ENCODE data around the gene CDKN2C.

The CDKN2C gene

DNA sequence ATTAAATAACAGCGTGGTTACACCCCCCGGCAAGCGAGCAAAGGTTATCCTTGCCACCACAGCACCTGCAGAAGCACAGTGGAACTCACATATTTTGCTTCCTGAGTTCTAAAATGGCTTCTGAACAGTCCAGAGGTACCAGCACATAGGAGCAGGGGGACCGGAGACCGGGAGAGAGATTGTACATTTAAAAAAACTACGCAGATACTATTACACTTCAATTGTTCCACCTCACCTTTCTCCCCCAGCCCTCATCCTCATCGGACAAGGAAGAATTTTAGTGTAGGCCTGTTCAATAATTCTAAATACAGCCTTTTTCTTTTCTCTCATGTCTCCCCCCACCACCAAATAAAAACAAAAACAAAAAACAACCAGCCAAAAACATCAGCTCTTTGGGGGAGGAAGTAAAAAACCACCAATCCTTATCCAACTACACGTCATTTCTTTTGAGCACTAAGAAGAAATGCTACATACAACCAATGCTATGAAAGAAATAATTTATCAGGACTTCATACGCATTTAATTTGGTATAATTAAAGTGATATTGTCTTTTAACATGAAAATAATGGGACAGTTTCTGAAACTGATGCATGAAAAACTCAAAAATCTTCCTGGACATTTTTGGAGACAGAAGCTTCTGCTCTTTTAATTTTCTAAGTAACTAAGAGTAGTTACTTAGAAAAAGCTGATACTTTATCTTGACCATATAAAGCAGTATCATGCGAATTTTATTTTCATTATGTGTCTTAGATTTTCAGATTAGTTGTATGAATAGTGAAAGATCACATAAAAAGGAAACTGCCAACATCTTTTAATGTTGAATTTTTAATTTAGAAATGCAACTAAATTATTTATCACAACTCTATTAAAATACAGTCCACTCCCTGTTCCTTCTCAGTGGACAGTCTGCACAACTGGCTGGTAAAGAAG is 9.1 kb downstream of the CDKN2C start:
- peak overlapping the region; percentile 72 for H3K4me3 ChIP-seq (ENCODE audit: control insufficient read depth, low read depth, low read length)
- TF ChIP-seq, protein P1, sequence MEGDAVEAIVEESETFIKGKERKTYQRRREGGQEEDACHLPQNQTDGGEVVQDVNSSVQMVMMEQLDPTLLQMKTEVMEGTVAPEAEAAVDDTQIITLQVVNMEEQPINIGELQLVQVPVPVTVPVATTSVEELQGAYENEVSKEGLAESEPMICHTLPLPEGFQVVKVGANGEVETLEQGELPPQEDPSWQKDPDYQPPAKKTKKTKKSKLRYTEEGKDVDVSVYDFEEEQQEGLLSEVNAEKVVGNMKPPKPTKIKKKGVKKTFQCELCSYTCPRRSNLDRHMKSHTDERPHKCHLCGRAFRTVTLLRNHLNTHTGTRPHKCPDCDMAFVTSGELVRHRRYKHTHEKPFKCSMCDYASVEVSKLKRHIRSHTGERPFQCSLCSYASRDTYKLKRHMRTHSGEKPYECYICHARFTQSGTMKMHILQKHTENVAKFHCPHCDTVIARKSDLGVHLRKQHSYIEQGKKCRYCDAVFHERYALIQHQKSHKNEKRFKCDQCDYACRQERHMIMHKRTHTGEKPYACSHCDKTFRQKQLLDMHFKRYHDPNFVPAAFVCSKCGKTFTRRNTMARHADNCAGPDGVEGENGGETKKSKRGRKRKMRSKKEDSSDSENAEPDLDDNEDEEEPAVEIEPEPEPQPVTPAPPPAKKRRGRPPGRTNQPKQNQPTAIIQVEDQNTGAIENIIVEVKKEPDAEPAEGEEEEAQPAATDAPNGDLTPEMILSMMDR (IDR thresholded peaks at IDR 0.05; ENCODE audit: control insufficient read depth, insufficient read depth, low read depth, low read length, missing control alignments): no peak
- DNase-seq (ENCODE audit: low read depth): no peak

DNA sequence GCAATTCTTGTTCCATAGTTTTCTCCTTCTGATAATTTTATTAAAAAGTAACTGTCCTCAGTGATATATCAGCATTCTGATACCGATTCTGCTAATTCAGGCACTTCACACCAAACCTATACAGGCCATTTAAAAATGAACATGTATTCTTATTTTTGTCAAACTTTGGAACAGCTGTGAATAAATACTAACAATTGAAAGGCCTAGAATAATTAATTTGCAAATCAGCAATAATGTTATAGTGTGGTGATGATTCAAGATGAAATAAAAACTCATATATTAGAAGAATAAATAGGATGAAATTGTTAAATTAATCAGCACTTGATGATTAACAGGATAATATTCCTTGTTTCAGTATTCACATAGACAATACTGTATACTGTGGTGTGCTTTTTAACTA is 9.9 kb downstream of the CDKN2C start:
- no peak overlapping the region for H3K4me3 ChIP-seq (ENCODE audit: control insufficient read depth, low read depth, low read length)
- TF ChIP-seq, protein P1 (IDR thresholded peaks at IDR 0.05; ENCODE audit: control insufficient read depth, insufficient read depth, low read depth, low read length, missing control alignments): no peak
- no peak for DNase-seq (ENCODE audit: low read depth)

- TF ChIP-seq, protein P1 (IDR thresholded peaks at IDR 0.05; ENCODE audit: control insufficient read depth, insufficient read depth, low read depth, low read length, missing control alignments): no peak
- H3K4me3 ChIP-seq (ENCODE audit: control insufficient read depth, low read depth, low read length): no peak overlapping the region
- DNase-seq (ENCODE audit: low read depth): no peak
These were observed 10.5 kb downstream of the CDKN2C start for GRCh38 chr1:50980505-50980904.

DNA sequence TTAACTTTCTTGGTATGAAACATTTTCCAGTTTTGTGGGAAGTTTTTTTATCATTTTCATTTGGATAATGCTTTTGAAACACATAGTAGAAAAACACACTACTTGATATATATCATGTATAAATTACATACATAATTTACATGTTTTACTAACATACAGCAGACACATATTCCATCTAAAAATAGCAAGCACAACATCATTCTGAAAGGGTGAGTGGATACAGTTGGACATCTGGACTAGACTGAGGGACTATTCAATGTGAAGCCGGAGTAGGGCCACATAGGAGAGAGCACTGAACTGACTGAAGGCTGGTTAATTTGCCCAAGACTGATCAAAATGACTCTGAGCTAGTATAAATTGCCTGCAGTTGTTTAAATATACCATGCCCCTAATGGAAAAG is 11.7 kb downstream of the CDKN2C start:
- TF ChIP-seq, protein P1 (IDR thresholded peaks at IDR 0.05; ENCODE audit: control insufficient read depth, insufficient read depth, low read depth, low read length, missing control alignments): no peak
- no peak for DNase-seq (ENCODE audit: low read depth)
- no peak overlapping the region for H3K4me3 ChIP-seq (ENCODE audit: control insufficient read depth, low read depth, low read length)

DNA sequence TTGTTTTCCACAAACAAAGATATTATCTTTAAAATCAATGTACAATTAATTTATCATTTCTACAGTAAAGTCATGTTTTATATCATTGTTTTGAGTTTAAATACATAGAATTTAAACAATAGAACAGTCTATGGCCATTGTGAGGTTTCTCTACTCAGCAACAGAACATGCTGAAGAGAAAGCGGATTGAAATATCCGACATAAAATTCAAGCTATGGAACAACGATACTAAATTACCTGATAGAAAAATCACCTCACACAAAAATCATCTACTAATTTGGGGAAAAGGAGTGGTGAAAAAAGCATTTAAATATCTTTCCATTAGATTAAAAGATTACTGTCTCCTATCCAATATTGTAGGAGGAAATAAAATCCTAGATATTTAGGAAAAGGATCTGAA is 12.6 kb downstream of the CDKN2C start:
- no peak overlapping the region for H3K4me3 ChIP-seq (ENCODE audit: control insufficient read depth, low read depth, low read length)
- TF ChIP-seq, protein P1 (IDR thresholded peaks at IDR 0.05; ENCODE audit: control insufficient read depth, insufficient read depth, low read depth, low read length, missing control alignments): no peak
- DNase-seq (ENCODE audit: low read depth): no peak

GRCh38 chr1:50983219-50983802 is 13.3 kb downstream of the CDKN2C start:
- TF ChIP-seq, protein P1 (IDR thresholded peaks at IDR 0.05; ENCODE audit: control insufficient read depth, insufficient read depth, low read depth, low read length, missing control alignments): no peak
- H3K4me3 ChIP-seq (ENCODE audit: control insufficient read depth, low read depth, low read length): no peak overlapping the region
- no peak for DNase-seq (ENCODE audit: low read depth)

All from AG09309 (cell line).